Activated CD4-positive, alpha-beta T cell treated with anti-CD3 and anti-CD28 coated beads for 36 hours (primary cell): ENCODE results near the gene RNF44. TPM values are rescaled to one million over a fixed set of nuclear protein-coding genes. Genes with fewer than 3 reads are reported as not detected.
A peak's percentile ranks its signal among the peaks of the same experiment; 100 is the strongest.

Experiments
- ATAC-seq: fragments of 200-7000 bp; cut with Tn5 transposase; one replicate; pipeline ENCODE4 v1.10.0; 2021; ENCODE audit warnings: mild to moderate bottlenecking, moderate library complexity
- CTCF ChIA-PET: fragments of 350-600 bp; sonication (Branson Sonifier 250); formaldehyde crosslinking; loops from one replicate; lab custom pipeline; 2021; ENCODE audit warnings: antibody characterized with exemption; lab: Charles Lee
- POLR2A ChIA-PET: fragments of 350-600 bp; sonication (Branson Sonifier 250); formaldehyde crosslinking; loops from one replicate; lab custom pipeline; 2021; ENCODE audit warnings: antibody characterized with exemption, inconsistent platforms; lab: Charles Lee
- DNase-seq: peaks from one replicate; pipeline ENCODE4 v3.0.0-alpha.2; 2020
- H3K27ac Mint-ChIP-seq: one replicate; pipeline ENCODE4 v1.8.0; 2021; ENCODE audit warnings: mixed read lengths
- H3K27me3 Mint-ChIP-seq: one replicate; pipeline ENCODE4 v1.8.0; 2021; ENCODE audit warnings: mixed read lengths
- H3K36me3 Mint-ChIP-seq: one replicate; pipeline ENCODE4 v1.8.0; 2021; ENCODE audit warnings: low read depth, mixed read lengths
- H3K4me1 Mint-ChIP-seq: one replicate; pipeline ENCODE4 v1.8.0; 2021; ENCODE audit warnings: mixed read lengths
- H3K4me3 Mint-ChIP-seq: one replicate; pipeline ENCODE4 v1.8.0; 2021; ENCODE audit warnings: mild to moderate bottlenecking, moderate library complexity, mixed read lengths
- H3K9me3 Mint-ChIP-seq: one replicate; pipeline ENCODE4 v1.8.0; 2021; ENCODE audit warnings: low read depth, mixed read lengths
- intact Hi-C, 2 experiments: fragments of 100-400 bp; cut with DNase I in 1 of 2; cut with micrococcal nuclease in 1 of 2; formaldehyde crosslinking; loops; one replicate each; pipeline versions ENCODE4 v1.14.2 to v1.15.1; 2022 to 2024; cut with DNase I, micrococcal nuclease
- total RNA-seq, 2 experiments: library from RNA; stranded (reverse); gene quantifications; one replicate each; pipeline ENCODE4 v1.2.3, GENCODE V29; 2021

Gene RNF44
- total RNA-seq = 10 to 100 TPM; 61.6 to 62.9 TPM

DNA sequence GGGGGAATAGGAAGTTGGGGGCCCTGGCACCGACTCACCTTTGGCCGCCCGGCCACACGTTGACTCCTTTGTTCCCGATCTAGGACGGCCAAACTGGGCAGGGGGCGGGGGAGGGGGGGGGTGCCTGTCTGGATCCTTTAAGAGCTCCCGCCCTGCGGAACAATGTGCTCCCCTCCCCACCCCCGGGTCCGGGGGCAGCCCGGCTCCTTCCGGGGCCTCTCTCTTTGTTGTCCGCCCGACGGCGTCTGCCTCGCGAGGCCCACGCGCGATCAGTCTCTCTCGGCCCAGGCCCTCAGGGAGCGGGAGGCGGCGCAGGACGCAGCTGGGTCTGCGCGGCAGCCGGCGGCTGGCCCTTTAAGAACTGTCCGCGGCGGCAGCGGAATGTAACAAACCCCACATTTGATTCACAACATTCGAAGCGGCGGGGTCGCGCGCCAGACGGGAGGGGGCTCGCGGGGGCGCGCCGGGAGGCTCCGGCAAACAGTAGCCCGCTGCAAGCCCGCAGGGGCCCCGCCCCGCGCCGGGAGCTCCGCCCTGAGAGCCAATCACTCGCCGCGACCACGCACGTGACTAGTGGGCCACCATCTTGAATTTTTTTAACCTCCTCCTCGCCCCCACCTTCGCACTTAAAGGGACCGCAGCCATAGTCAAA is at the start of gene RNF44:
Gene RNF44 (minus strand): TSS at position 501 of the 652 bp plus-strand sequence. CDS start 4,930 bp downstream, outside the sequence.
- Mint-ChIP-seq H3K27ac (peak within 1 kb of the TSS; percentile 98), H3K36me3 (peaks cover 18% of the 10 kb centered on the region), H3K4me1 (peaks cover 64% of the 10 kb centered on the region), H3K27me3 (no peaks in the 10 kb centered on the region), H3K9me3 (no peaks in the 10 kb centered on the region), H3K4me3 (peak within 1 kb of the TSS; percentile 97)
- intact Hi-C loops = loop anchor here (1.0 to 5.0 kb wide), 15 partner anchors 89 to 1020 kb away; partner anchors contain the start of genes FAF2 (in 2 of the 2), KIAA1191 (in 2 of the 2), UIMC1 (in 2 of the 2) and CLTB (in 1 of the 2)
- POLR2A ChIA-PET = interaction anchor here (0.8 to 3.2 kb wide), 7 partner anchors 10 to 150 kb away, joined by 3 to 18 read pairs (median 4); partner anchors contain the start of gene FAF2
- ATAC-seq = peak; percentile 60
- CTCF ChIA-PET = interaction anchor here (0.5 to 1.5 kb wide), 3 partner anchors 26 to 90 kb away, joined by 3 to 6 read pairs (median 3); no protein-coding TSS in a partner anchor
- DNase-seq = peak; percentile 99

DNA sequence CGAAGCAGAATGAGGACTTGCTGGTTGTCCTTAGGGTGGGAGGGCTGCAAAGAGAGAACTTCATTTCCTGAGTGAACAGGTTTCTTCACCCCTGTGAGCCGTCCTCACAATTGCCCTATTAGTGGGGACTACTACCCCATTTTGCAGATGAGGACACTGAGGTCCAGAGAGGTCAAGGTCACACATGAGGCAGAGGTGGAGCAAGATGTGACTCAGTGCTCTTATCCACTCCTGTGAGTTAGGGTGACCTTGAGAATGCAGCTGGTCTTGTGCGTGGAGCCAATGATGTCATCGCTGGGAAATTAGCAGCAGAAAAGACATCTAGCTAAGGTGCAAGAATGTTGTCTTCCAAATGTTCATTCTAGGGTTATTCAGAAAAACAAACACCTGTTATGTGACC is 45.9 kb upstream of the RNF44 start:
- no peaks in the 10 kb centered on the region for H3K4me1 Mint-ChIP-seq
- DNase-seq (no peak), ATAC-seq (no peak)
- H3K4me3 Mint-ChIP-seq = no peak overlapping the region
- no peak overlapping the region for H3K27ac Mint-ChIP-seq
- H3K9me3 Mint-ChIP-seq = peaks cover 7% of the 10 kb centered on the region
- no peaks in the 10 kb centered on the region for H3K27me3 Mint-ChIP-seq
- ChIA-PET CTCF (no interaction called here), POLR2A (no interaction called here)
- H3K36me3 Mint-ChIP-seq = peaks cover 5% of the 10 kb centered on the region
- intact Hi-C loops = no loop called here

DNA sequence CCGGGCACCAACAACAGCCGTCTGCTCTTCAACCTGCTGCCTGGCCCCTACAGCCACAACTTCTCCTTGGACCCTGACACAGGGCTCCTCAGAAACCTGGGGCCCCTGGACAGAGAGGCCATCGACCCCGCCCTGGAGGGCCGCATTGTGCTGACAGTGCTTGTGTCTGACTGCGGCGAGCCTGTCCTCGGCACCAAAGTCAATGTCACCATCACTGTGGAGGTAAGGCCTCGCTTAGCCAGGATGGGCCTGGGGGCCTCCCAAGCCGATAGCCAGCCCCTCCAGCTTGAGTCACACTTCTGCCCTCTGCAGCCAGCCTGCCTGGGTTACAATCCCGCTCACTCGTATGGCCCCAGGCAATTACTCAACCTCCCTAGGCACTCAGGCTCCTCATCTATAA is 44.2 kb upstream of the RNF44 start:
- ChIA-PET CTCF (no interaction called here), POLR2A (no interaction called here)
- intact Hi-C loops = no loop called here
- H3K36me3 Mint-ChIP-seq = peaks cover 5% of the 10 kb centered on the region
- DNase-seq (no peak), ATAC-seq (no peak)
- no peaks in the 10 kb centered on the region for H3K4me1 Mint-ChIP-seq
- no peak overlapping the region for H3K27ac Mint-ChIP-seq
- no peak overlapping the region for H3K4me3 Mint-ChIP-seq
- H3K9me3 Mint-ChIP-seq = peaks cover 7% of the 10 kb centered on the region
- no peaks in the 10 kb centered on the region for H3K27me3 Mint-ChIP-seq

DNA sequence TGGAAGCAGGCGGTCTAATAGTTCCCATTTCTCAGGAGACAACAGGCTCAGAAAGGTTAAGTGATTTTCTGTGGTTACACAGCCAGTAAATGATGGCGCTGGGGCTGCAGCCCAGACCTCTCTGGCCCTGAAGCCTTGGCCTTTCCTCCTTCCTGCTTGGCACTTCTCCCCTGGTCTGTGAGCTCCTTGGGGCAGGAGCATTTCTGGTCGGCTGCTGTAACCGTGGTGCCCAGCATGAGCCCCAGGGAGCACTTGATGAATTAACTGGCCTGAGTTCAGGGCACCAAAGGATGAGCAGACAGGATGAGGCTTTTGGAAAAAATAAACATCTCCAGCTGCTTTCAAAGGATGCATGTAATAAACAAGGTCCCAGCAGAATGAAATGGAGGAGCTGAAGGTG is 42.1 kb upstream of the RNF44 start:
- POLR2A ChIA-PET = no interaction called here
- Mint-ChIP-seq H3K27ac (no peak overlapping the region), H3K4me3 (no peak overlapping the region), H3K27me3 (no peaks in the 10 kb centered on the region), H3K36me3 (no peaks in the 10 kb centered on the region), H3K9me3 (no peaks in the 10 kb centered on the region), H3K4me1 (no peaks in the 10 kb centered on the region)
- CTCF ChIA-PET = interaction anchor here (1.1 to 1.2 kb wide), 2 partner anchors 10 to 14 kb away, joined by 4 read pairs; no protein-coding TSS in a partner anchor
- intact Hi-C loops = loop anchor here in 1 of 2 experiments (10.0 kb wide), 1 partner anchor 165 kb away; the partner anchor contains the start of gene CLTB
- DNase-seq (no peak), ATAC-seq (no peak)

DNA sequence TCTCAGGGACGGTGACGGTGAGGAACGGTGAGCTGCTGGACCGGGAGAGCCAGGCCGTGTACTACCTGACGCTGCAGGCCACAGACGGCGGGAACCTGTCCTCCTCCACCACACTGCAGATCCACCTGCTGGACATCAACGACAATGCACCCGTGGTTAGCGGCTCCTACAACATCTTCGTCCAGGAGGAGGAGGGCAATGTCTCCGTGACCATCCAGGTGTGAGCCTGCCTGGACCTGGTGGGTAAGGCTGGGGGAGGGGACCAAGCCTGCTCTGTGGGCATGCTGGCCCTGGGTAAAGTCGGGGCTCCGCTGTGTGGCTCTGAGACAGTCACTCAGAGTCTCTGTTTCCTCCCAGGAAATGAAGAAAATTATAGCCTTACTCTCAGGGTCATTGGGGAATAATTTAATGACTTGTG is 41.2 kb upstream of the RNF44 start:
- ChIA-PET POLR2A (no interaction called here), CTCF (interaction anchor here (0.6 to 1.4 kb wide), 9 partner anchors 9 to 184 kb away, joined by 3 to 4 read pairs (median 3); no protein-coding TSS in a partner anchor)
- intact Hi-C loops = loop anchor here (1.0 to 10.0 kb wide), 2 partner anchors 162 to 164 kb away; partner anchors contain the start of gene CLTB (in 2 of the 2)
- H3K4me1 Mint-ChIP-seq = no peaks in the 10 kb centered on the region
- H3K27me3 Mint-ChIP-seq = no peaks in the 10 kb centered on the region
- ATAC-seq = peak; percentile 64
- no peaks in the 10 kb centered on the region for H3K9me3 Mint-ChIP-seq
- DNase-seq = peak; percentile 66
- H3K27ac Mint-ChIP-seq = no peak overlapping the region
- no peak overlapping the region for H3K4me3 Mint-ChIP-seq
- H3K36me3 Mint-ChIP-seq = no peaks in the 10 kb centered on the region

DNA sequence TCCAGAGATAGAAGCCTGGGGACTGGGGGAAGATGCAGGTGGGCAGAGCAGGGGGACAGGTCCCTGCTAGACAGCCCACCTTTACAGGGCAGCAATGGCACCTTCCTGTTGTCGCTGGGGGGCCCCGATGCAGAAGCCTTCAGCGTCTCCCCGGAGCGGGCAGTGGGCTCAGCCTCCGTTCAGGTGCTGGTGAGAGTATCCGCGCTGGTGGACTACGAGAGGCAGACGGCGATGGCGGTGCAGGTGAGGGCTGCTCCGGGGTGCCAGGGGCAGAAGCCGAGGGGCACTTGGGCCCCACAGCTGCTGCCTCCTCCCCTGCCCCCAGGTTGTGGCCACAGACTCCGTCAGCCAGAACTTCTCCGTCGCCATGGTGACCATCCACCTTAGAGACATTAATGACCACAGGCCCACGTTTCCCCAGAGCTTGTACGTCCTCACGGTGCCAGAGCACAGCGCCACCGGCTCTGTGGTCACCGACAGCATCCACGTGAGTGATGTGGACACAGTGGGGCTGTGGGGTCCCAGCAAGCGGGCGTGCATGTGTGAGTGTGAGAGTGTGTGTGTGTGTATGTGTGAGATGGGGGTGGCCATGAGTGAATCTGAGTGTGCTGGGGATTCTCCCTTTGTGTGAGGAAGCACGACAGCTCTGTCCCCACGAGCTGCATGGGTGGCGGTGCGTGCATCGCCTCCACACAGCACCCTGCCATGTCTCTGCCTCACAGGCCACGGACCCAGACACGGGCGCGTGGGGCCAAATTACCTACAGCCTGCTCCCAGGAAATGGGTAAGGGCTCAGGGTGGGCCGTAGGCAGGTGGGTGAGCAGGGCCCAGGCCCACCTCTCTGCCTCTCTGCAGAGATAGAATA is 40.3 kb upstream of the RNF44 start:
- Mint-ChIP-seq H3K4me1 (no peaks in the 10 kb centered on the region), H3K27me3 (peaks cover 2% of the 10 kb centered on the region), H3K36me3 (no peaks in the 10 kb centered on the region), H3K4me3 (no peak overlapping the region), H3K27ac (no peak overlapping the region), H3K9me3 (no peaks in the 10 kb centered on the region)
- ATAC-seq = no peak
- POLR2A ChIA-PET = no interaction called here
- CTCF ChIA-PET = interaction anchor here (0.6 to 1.4 kb wide), 3 partner anchors 30 to 125 kb away, joined by 3 to 4 read pairs (median 4); no protein-coding TSS in a partner anchor
- intact Hi-C loops = loop anchor here (1.0 to 10.0 kb wide), 2 partner anchors 161 to 163 kb away; partner anchors contain the start of gene CLTB (in 2 of the 2)
- no peak for DNase-seq

DNA sequence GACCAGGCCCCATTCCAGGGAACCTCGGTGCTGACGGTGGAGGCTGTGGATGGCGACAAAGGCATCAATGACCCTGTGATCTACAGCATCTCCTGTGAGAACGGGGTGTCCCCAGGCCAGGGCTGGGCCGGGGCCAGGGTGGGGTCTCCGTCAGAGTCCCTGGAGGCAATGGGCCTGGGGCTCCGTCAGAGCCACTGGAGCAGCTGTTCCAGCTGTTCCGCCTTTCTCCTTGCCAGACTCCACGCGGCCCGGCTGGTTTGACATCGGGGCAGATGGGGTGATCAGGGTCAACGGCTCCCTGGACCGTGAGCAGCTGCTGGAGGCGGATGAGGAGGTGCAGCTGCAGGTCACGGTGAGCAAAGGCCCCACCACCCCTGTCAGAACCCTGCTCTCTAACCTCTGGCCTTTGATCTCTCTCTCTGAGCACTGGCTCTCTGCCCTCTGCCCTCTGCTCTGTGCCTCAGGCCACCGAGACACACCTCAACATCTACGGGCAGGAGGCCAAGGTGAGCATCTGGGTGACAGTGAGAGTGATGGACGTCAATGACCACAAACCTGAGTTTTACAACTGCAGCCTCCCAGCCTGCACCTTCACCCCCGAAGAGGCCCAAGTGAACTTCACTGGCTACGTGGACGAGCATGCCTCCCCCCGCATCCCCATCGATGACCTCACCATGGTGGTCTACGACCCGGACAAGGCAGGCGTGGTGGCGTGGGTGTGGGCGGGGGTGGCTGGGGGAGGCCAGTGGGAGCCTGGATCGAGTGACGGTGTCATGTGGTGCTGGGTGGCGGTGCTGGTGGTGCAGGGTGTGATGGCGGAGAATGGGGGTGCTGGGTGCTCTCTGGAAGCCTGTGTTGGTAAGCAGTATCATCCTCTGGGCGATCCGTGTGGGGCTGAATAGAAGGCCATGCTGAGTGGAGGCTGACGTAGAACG is 38.6 kb upstream of the RNF44 start:
- no peak overlapping the region for H3K4me3 Mint-ChIP-seq

DNA sequence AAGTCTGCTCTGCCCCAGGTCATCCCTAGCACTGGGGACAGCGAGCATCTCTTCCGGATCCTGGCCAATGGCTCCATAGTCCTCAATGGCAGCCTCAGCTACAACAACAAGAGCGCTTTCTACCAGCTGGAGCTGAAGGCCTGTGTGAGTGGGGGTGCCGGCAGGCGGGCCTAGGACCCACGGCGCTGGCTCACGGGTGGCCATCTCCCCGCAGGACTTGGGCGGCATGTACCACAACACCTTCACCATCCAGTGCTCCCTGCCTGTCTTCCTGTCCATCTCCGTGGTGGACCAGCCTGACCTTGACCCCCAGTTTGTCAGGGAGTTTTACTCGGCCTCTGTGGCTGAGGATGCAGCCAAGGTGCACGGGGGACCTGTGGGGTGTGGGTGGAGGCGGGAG is 37.9 kb upstream of the RNF44 start:
- H3K36me3 Mint-ChIP-seq = no peaks in the 10 kb centered on the region
- H3K27ac Mint-ChIP-seq = no peak overlapping the region
- no peak for ATAC-seq
- POLR2A ChIA-PET = no interaction called here
- CTCF ChIA-PET = interaction anchor here (0.6 to 2.2 kb wide), 6 partner anchors 10 to 655 kb away, joined by 3 to 7 read pairs (median 3); no protein-coding TSS in a partner anchor
- intact Hi-C loops = loop anchor here in 1 of 2 experiments (10.0 kb wide), 1 partner anchor 160 kb away; the partner anchor contains the start of gene CLTB
- H3K27me3 Mint-ChIP-seq = peaks cover 2% of the 10 kb centered on the region
- no peaks in the 10 kb centered on the region for H3K9me3 Mint-ChIP-seq
- H3K4me1 Mint-ChIP-seq = no peaks in the 10 kb centered on the region
- H3K4me3 Mint-ChIP-seq = no peak overlapping the region
- no peak for DNase-seq

More for the DNA sequence above, 38.6 kb upstream of the RNF44 start:
- H3K9me3 Mint-ChIP-seq = no peaks in the 10 kb centered on the region
- intact Hi-C loops = loop anchor here in 1 of 2 experiments (10.0 kb wide), 1 partner anchor 161 kb away; the partner anchor contains the start of gene CLTB
- DNase-seq (no peak), ATAC-seq (no peak)
- H3K27ac Mint-ChIP-seq = no peak overlapping the region
- no peaks in the 10 kb centered on the region for H3K36me3 Mint-ChIP-seq
- peaks cover 2% of the 10 kb centered on the region for H3K27me3 Mint-ChIP-seq
- POLR2A ChIA-PET = no interaction called here
- H3K4me1 Mint-ChIP-seq = no peaks in the 10 kb centered on the region
- CTCF ChIA-PET = interaction anchor here (0.6 to 2.2 kb wide), 3 partner anchors 85 to 655 kb away, joined by 3 to 7 read pairs (median 3); no protein-coding TSS in a partner anchor

DNA sequence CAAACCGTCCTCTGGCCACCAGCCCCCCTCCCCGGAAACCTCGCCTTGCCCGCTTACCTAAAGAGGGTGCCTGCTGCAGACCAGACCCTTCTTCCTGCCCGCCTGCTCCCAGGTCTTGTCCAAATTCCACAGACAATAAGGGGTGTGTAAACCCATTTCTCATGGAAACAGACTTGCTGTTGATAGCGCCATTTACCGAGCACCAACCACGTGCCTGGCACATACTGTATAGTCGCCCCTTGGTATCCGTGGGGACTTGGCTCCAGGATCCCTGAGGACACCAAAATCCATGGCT is 37.0 kb upstream of the RNF44 start:
- POLR2A ChIA-PET = no interaction called here
- intact Hi-C loops = loop anchor here (1.0 to 10.0 kb wide), 3 partner anchors 45 to 159 kb away; partner anchors contain the start of gene CLTB (in 2 of the 2)
- no peak overlapping the region for H3K27ac Mint-ChIP-seq

More for the DNA sequence above, 37.0 kb upstream of the RNF44 start:
- CTCF ChIA-PET = interaction anchor here (1.0 to 2.2 kb wide), 4 partner anchors 15 to 157 kb away, joined by 3 to 7 read pairs (median 3); no protein-coding TSS in a partner anchor
- DNase-seq (no peak), ATAC-seq (no peak)
- H3K4me1 Mint-ChIP-seq = no peaks in the 10 kb centered on the region
- no peak overlapping the region for H3K4me3 Mint-ChIP-seq
- no peaks in the 10 kb centered on the region for H3K9me3 Mint-ChIP-seq
- H3K36me3 Mint-ChIP-seq = no peaks in the 10 kb centered on the region
- H3K27me3 Mint-ChIP-seq = peaks cover 4% of the 10 kb centered on the region
